ENCODE measurements around the gene E2F3. TPM values are rescaled to one million over a fixed set of nuclear protein-coding genes. Genes with fewer than 3 reads are reported as not detected.
A peak's percentile ranks its signal among the peaks of the same experiment; 100 is the strongest.

Gene E2F3
- total RNA-seq, 6 experiments from 2014 or later = 16.3 to 18.5 (median 17.3) TPM

DNA sequence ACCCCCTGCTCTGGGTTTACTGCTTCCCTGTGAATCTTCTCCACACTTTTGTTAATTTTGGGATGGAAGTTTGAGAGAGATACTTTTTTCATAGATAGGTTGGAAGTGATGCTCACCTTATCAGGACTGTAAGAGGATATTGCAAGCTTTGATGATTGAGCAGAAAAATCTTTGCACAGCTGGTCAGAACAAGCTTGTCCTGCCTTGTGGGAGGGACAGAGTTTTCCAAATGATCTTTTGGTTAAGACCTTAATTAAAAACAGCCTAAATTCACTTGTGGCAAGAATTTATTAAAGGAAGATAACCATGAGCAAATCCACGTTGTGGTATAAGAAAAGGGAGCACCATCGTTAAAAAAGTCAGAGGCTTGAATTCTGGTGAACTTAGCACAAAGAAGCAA lies 32.2 kb downstream of the E2F3 start:
- Mint-ChIP-seq H3K27ac (peak overlapping the region; percentile 1; the same call in 1 of the 2 replicates), H3K36me3 (ENCODE audit: low read depth) (peaks cover 39% of the 10 kb centered on the region), H3K4me3 (no peak overlapping the region), H3K9me3 (no peaks in the 10 kb centered on the region), H3K4me1 (ENCODE audit: low read depth) (peaks cover 10% of the 10 kb centered on the region), H3K27me3 (ENCODE audit: insufficient read depth) (no peaks in the 10 kb centered on the region)
- TF ChIP-seq, protein P1, sequence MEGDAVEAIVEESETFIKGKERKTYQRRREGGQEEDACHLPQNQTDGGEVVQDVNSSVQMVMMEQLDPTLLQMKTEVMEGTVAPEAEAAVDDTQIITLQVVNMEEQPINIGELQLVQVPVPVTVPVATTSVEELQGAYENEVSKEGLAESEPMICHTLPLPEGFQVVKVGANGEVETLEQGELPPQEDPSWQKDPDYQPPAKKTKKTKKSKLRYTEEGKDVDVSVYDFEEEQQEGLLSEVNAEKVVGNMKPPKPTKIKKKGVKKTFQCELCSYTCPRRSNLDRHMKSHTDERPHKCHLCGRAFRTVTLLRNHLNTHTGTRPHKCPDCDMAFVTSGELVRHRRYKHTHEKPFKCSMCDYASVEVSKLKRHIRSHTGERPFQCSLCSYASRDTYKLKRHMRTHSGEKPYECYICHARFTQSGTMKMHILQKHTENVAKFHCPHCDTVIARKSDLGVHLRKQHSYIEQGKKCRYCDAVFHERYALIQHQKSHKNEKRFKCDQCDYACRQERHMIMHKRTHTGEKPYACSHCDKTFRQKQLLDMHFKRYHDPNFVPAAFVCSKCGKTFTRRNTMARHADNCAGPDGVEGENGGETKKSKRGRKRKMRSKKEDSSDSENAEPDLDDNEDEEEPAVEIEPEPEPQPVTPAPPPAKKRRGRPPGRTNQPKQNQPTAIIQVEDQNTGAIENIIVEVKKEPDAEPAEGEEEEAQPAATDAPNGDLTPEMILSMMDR (IDR thresholded peaks at IDR 0.05) = no peak
- DNase-seq = no peak

- Mint-ChIP-seq H3K4me3 (no peak overlapping the region), H3K36me3 (ENCODE audit: low read depth) (peaks cover 42% of the 10 kb centered on the region), H3K27ac (no peak overlapping the region), H3K9me3 (peaks cover under 1% of the 10 kb centered on the region; the same call in 1 of the 2 replicates), H3K27me3 (ENCODE audit: insufficient read depth) (no peaks in the 10 kb centered on the region), H3K4me1 (ENCODE audit: low read depth) (peaks cover 14% of the 10 kb centered on the region)
- no peak for DNase-seq
- TF ChIP-seq, protein P1 (IDR thresholded peaks at IDR 0.05) = no peak
Observed at GRCh38 chr6:20434766-20435165, 33.1 kb downstream of the E2F3 start.

GRCh38 chr6:20436719-20437118 lies 35.0 kb downstream of the E2F3 start:
- no peak overlapping the region for H3K4me3 Mint-ChIP-seq
- no peak overlapping the region for H3K27ac Mint-ChIP-seq
- peaks cover 5% of the 10 kb centered on the region; the same call in 1 of the 2 replicates for H3K9me3 Mint-ChIP-seq
- peaks cover 55% of the 10 kb centered on the region for H3K36me3 Mint-ChIP-seq (ENCODE audit: low read depth)
- H3K27me3 Mint-ChIP-seq (ENCODE audit: insufficient read depth) = no peaks in the 10 kb centered on the region
- TF ChIP-seq, protein P1 (IDR thresholded peaks at IDR 0.05) = no peak
- peaks cover 30% of the 10 kb centered on the region for H3K4me1 Mint-ChIP-seq (ENCODE audit: low read depth)
- DNase-seq = no peak

DNA sequence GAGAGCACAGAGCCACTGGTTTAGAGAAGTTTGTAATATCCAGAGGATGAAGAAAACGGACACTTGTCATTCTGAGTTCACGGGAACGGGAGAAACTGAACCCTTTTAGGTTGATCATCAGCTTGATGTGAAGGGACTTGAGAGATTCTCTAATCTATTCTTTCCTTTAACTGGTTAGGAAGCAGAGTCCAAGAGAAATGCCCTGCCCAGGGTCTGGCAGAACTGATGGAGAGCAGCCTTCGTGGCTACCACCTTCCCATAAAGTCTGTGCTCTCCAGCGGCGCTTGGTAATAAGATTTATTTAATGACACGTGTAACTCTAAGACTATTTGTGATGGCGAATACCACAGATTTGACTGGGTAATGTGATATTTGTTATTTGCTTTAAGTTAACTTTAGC lies 36.0 kb downstream of the E2F3 start:
- Mint-ChIP-seq H3K27me3 (ENCODE audit: insufficient read depth) (no peaks in the 10 kb centered on the region), H3K4me3 (no peak overlapping the region), H3K9me3 (peaks cover 5% of the 10 kb centered on the region; the same call in 1 of the 2 replicates), H3K27ac (no peak overlapping the region), H3K4me1 (ENCODE audit: low read depth) (peaks cover 30% of the 10 kb centered on the region), H3K36me3 (ENCODE audit: low read depth) (peaks cover 48% of the 10 kb centered on the region)
- TF ChIP-seq, protein P1 (IDR thresholded peaks at IDR 0.05) = no peak
- DNase-seq = no peak

DNA sequence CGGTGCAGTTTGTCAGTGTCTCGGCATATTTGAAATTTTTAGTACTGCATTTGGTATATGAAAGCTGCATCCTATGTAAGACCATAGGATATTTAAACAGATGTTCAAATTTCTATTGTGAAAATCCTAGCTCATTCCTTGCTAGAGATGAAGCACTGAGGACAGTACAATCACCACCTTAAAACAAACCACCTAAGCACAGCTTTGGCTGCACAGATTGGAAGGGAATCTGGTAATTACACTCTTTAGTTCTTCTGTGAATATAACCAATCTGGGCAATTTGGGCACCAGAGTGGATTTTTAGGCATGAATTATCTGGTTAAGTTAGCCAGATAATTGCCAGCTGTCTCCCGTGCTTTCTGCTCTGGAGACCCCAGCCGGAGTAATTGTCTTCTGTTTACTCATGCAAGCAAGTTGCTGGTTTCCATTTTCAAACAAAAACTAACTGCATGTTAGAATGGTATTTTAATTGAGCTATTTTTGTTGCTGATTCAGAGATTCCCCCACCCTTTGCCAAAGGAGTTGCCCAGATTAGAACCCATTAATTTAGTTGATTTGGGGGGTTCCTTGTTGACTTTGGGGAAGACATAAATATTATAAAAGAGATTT lies 36.9 kb downstream of the E2F3 start:
- TF ChIP-seq, protein P1 (IDR thresholded peaks at IDR 0.05) = no peak

More for the DNA sequence above, 36.9 kb downstream of the E2F3 start:
- Mint-ChIP-seq H3K27me3 (ENCODE audit: insufficient read depth) (no peaks in the 10 kb centered on the region), H3K9me3 (peaks cover 5% of the 10 kb centered on the region; the same call in 1 of the 2 replicates), H3K4me1 (ENCODE audit: low read depth) (peaks cover 30% of the 10 kb centered on the region), H3K36me3 (ENCODE audit: low read depth) (peaks cover 43% of the 10 kb centered on the region), H3K4me3 (no peak overlapping the region), H3K27ac (no peak overlapping the region)
- no peak for DNase-seq
